GM19239 (cell line): ENCODE data around the gene SLC24A3.

Experiments
- DNase-seq: peaks from one replicate; pipeline ENCODE4 v3.0.0; 2011; ENCODE audit warnings: low spot score; ENCODE audit not compliant: insufficient read length
- FAIRE-seq: peaks from 2 replicates; lab custom pipeline; 2011; peaks lifted over from hg19 to GRCh38; lab: Jason Lieb, UNC

The SLC24A3 gene

DNA sequence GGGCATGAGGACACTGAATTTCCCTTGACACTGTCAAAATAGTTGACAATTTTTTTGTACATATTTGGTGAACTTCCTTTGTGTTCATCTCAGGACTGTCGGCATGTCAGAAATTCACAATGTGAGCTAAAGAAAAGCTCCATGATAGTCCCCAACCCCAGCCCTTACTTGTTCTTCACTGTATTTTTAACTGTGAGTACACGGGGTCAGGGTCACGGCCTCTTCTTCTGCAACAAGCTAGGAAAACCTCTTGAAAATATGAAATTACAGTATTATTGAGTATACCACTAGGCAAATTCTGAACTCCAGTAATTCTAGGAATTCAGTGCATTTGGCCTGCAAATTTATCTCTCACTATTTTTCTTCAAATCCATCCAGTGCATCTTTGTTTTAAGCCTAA, 199.4 kb downstream of the SLC24A3 start:
- FAIRE-seq (no peak), DNase-seq (no peak)

DNA sequence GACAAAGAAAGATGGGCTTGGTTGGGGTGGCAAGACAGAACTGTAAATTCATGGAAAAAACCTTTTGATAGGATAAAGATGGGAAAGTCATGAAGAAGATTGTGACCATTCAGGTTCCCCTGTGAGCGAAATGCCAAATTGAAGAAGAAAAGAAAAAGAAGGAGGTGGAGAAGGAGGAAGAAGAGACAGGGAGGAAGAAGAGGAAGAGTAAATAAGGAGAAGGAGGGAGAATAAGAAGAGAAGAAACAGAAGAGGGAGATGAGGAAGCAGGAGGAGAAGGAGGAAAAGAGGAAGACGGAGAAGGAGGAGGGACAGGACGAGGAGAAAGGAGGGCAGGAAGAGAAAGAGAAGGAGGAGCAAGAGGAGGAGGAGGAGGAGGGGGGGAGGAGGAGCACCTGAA, 199.8 kb downstream of the SLC24A3 start:
- FAIRE-seq (no peak), DNase-seq (no peak)

DNA sequence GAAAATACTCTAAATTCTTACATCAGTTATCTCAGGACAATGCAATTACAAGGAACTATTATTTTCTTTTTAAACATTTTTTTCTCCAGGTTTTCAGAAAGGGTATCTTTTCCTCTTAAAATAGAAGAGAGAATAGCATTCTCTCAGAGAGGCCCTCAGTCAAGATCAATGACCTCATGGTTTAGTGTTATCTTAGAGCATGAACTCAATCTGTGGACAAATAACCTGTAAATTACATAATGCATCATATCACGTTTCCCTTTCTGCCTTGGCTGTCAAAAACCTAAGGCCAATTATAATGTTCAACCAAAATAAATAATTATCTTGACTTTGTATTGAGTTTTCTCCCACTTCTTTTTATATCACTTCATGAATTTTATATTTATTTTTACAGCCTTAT, 202.2 kb downstream of the SLC24A3 start:
- FAIRE-seq (no peak), DNase-seq (no peak)

DNA sequence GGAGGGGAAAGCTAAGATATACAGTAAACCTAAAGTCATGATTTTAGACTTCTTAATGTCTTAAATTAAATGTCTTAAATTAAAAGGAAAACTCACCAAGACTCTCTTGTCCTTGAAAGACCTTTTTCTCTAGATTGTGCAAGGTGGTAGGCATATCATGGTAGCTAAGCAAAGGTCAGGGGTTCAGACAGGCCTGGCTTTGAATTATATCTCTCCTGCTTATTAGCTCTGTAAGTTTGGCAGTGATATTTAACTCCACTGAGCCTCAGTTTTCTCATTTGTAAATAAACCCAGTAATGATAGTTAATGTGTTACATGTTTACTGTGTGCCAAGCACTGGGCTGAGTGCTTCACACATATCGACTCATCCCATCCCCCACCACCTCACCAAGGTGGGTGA, 203.3 kb downstream of the SLC24A3 start:
- no peak for FAIRE-seq
- DNase-seq: no peak

DNA sequence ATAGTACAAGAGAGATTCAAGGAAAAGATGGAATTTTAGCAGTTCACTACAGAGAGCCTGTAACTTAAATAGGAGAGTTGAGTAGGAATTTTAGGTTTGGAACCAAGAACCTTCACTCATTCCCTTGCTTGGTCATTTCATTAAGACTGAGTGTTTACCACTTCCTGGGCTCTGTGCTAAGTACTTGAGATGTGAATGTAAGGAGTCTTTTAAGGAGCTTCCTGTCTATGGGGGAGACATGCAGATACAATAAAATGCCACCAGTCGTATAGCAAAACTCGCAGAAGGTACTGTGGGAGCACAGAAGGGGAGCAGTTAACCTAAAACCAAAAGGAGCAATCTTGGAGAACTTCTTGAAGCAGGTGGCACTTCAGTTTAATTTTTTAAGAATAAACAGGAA, 204.2 kb downstream of the SLC24A3 start:
- FAIRE-seq (no peak), DNase-seq (no peak)

DNA sequence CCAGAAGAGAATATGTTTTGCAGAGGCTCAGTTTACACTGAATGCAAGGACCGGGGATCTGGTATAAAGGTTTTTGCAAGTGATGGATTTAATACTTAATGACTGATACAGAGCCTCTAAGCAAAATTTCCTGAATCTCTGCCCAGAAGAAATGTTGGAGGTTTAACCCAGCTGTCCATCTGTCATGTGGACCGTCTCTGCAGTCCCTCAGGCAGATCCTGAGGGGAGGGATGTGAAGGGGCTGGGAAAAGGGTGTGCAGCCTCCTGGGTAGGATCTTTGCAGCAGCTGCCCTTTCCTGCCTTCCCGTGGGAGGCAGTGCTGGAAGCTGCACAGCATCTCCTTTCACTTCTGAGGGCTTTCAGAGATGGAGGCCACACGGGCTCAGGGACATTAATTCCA, 207.0 kb downstream of the SLC24A3 start:
- FAIRE-seq: no peak
- no peak for DNase-seq

DNA sequence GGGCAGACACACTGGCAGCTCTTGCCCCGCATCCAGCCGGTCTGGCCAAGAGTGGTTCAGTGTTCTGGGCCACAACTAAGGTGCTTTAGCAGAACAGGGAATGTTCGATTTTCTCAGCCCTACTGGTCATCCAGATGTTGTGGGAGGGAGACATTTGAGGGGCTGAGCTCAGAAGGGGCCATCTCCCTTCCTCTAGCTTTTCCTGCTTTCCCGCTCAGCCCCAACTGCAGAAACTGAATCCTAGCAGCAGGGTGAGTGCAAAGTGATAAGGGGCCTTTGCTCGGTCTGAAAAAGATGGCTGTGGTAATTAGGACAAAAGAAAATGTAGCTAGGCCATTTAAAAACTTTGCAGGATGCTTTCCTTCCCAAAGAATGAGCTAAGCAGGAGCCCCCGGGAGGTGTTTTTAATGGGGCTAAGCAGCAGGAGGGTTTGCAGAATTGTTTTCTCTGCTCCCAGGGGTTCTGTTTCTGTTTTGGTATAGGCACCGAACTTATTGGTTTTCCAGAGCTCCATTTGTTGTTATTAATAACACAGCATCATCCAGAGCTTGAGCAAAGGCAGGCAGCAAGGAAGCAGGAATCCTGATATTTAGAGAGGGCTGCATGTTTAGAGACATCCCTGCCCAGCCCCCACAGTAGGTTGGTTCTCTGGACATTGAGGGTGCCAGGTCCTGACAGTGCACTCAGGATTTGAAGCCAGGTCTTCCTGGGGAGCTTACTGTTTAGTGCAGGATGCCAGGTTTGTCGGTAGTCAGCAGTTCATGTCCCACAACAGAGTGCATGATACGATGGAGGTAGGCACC, 210.9 kb downstream of the SLC24A3 start:
- DNase-seq: no peak
- FAIRE-seq: no peak

DNA sequence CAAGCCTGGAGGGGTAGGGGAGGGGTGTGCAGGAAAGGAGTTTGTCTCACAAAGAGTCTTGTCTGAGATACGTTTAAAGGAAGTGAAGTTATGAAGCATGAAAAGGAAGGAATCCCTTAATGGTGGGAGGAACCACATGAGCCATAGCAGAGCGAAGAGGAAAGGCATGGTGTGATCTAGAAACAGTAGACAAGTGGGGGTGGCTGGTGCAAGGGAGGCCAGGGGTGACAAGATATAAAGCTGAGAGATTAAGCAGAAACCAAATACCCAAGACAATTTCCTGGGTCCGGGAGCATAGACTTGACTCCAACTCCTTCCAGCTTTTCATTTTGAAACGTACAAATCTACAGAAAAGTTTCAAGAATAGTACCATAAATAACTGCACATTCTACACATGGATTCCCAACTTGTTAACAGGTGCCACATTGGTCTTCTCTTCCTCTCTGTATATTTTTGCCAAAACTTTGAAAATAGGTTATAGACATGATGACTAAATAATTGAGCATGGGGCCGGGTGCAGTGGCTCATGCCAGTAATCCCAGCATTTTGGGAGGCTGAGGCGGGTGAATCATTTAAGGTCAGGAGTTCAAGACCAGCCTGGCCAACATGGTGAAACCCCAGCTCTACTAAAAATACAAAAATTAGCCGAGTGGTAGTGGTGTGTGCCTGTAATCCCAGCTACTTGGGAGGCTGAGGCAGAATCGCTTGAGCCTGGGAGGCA, 211.6 kb downstream of the SLC24A3 start:
- no peak for FAIRE-seq
- no peak for DNase-seq

DNA sequence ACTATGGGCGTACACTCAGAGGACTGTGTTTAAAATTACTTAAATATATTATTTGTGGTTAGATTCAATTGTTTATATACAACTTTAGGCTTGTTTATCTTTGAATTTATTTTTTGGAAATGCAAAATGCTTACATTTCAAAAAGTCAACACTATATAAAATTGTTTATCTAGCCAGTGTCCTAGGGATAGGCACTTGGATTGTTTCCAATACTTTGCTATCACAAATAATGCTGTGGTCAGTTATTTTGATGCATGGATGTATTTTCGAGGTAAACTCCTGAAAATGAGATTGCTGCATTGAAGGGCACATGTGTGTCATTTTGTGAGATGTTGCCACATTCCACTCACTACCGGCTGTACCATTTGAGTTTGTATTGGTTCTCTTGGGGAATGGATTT, 213.9 kb downstream of the SLC24A3 start:
- no peak for DNase-seq

DNA sequence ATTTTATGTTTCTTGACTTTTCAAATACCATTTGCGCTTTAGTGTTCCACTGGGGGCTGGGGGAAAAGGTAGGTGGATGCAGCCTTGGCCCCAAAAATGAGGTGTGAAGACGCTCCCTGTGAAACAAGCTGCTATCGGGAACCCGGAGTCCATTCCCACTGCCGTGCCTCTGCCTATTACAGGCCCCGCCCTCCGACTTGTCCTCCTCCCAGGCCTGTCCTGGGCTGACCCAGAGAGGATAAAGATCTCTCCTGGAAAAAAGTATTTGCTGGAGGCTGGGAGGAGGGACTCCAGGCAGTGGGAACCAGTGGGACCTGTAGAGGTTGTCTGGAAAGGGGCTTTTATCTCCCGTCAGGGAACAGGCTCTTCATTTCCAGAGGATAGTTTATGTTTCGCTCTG, 215.0 kb downstream of the SLC24A3 start:
- no peak for FAIRE-seq
- no peak for DNase-seq

More for the DNA sequence above, 213.9 kb downstream of the SLC24A3 start:
- FAIRE-seq: no peak

DNA sequence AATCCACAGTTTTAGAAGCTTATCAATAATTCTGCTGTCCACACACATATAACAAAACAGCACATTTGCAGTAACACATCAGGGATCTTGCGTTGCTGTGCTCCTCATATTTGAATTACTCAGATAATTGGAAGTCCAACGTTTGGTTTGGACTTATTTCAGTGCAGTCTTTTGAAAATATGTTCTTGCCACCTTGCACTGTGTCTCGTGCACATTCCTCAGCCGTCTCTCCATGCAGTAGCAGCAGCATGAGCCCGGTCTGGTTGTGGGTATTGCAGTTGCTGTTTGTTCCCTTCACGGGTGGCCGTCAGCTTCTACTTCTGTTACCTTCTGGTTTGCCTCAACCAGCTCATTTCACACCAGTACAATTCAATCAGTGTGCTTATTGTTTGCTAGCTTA, 215.5 kb downstream of the SLC24A3 start:
- FAIRE-seq (no peak), DNase-seq (no peak)

DNA sequence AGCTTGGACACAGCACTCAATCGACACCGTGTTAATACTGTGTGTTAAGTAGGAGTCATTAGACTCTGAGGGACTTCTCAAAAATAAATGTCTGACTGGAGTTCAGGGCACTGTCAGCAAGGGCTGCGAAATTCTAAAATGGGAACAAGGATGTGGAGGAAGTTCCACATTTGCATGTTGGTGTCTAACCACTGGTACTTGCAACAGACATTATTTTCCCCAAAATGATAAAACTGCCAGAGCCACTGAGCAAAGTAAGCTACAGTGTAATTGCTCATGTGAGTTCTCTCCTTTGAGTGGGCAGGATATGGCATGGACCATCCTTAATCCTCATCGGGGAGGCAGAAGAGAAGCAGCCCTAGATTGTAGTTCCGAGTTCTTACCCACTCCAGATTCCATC, 215.9 kb downstream of the SLC24A3 start:
- FAIRE-seq (no peak), DNase-seq (no peak)

DNA sequence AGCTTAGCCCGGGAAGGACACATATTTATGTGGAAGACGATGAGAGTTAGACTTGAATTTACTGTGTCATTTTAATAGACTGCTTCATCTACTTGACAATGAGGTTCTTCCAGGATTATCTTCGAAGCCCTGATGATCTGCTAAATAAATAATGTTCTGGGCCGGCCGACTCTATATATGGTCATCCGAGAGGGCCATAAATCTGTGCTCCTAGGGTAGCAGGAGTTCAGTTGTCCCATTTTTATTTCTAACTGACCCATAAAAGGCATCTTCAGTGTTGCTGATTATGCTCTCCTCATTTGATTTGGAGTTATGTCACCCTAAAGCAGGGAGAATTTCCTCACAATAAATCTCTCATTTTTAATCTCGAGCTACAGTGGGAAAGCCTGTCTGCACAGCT, 217.1 kb downstream of the SLC24A3 start:
- DNase-seq (no peak), FAIRE-seq (no peak)

DNA sequence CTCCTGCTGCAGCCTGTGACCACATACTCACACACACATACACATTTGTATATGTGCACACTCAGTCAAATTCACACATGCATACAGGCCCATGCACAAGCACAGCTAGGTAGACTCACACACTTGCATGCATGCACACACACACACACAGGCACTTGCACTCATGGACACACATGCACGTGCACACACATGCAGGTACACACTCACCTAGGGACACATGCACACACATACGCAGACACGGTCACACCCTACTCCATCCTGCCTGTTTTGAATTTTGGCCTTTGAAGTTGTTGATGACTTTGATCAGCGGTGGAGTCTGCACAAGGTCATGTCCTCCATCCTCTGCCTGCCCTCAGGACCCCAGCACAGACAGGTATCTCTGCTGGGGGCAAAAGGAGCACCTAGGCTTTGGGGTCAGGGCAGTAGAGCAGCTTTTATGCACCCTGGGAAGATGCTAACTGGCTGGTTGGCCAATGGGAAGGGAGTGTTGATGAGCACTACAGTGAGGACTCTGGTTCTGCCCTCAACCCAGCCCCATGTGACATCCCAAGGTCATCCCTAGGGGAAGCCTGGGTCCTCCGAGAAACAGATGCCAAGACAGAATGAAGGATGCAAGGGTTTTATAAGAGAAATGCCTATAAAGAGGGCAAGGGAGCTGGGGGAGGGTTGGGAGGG, 218.3 kb downstream of the SLC24A3 start:
- FAIRE-seq (no peak), DNase-seq (no peak)

DNA sequence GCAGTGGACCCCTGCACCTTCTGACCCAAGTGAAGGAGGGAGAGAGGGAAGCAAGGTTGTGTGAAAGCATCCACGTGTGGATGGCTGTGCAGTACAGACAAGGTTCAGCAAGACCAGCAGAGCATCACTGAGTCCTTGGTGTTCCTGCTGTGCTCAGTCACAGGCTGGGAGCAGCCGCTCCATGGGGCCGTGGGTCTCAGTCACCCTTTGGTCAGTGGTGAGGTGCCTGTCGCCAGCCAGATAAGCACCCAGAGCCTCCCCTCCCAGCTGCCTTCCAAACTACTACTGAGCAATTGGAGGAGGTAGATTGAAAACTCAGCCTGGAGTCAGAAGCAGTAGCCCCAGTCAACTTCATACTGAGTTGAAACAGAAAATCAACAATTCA, 218.9 kb downstream of the SLC24A3 start:
- no peak for FAIRE-seq

DNA sequence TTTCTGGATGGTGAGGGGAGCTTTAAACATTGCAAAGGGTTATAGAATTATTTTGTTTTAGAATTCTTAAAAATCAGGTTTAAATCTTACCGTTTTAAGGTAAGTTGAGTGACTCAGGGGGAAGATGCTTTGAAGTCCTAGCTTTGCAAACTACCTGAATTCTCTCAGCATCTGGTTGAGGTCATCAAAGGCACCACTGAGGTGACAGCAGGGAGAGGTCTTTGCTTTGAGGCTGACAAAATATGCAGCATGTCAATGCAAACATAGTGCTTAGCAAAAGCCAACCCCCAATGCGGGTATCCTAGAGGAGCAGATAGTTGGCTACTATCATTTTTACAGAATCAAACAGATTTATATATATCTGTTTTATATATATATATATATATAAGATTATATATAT, 219.5 kb downstream of the SLC24A3 start:
- DNase-seq (no peak), FAIRE-seq (no peak)

More for the DNA sequence above, 218.9 kb downstream of the SLC24A3 start:
- no peak for DNase-seq

DNA sequence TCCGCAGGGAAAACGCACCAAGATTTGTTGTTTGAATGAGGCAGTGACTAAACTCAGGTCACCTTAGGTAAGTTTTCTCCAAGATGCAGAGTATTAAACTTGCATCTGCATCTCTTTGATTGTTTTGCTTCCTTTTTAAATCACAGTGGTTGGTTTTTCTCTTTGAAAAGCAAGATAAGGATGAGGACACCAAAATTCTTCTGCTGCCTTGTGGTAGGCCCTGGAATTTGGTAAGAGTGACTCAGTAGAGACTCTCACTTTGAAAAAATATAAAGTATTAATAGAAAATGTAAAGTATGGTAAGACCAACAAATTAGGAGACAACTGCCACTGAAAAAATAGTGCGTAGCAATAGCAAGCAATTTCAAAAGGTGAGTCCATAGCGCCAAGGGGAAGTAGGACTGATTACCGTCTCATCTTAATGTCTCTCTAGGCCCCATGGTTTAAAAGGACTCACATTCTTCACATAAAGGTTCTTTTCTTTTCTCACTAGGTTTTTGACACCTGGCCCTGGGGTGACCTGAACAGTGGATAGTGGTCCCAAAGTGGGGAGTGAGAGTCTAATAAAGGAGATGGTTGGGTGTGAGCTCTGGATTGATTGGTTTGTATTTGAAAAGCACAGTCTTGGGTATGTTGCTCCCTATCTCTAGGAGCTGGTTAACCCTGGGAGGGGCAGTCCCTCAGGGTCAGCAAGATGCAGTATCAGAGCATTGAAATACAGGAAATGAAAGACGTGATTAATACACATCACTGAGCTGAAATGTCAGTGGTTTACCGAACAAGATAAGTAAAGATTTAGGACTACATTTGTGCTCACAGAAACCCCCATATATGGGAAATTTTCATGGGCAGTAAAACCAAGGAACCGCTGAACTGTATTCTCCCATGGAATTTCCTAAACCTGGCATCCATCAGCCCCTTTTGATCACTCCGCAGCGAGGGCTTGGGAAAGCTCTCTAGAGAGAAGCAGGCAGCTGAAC, 221.2 kb downstream of the SLC24A3 start:
- FAIRE-seq (no peak), DNase-seq (no peak)

DNA sequence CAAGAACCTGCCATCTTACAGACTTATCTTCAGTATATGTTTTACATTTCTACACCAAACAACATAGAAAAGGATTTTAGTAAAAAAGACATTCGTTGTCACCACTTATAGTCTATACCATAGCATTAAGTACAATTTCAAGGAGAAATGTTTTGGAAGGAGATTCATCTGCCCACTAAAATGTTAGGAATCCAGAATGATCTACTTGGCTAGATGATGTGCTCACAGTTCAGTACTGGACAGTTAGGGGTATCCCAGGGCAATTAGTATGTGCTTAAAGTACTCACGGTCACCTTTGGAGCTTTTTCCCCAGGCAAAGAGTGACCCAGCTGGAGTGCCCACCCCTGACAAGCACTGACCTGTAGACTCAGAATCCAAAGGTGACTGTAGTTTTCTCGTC, 222.9 kb downstream of the SLC24A3 start:
- DNase-seq (no peak), FAIRE-seq (no peak)

DNA sequence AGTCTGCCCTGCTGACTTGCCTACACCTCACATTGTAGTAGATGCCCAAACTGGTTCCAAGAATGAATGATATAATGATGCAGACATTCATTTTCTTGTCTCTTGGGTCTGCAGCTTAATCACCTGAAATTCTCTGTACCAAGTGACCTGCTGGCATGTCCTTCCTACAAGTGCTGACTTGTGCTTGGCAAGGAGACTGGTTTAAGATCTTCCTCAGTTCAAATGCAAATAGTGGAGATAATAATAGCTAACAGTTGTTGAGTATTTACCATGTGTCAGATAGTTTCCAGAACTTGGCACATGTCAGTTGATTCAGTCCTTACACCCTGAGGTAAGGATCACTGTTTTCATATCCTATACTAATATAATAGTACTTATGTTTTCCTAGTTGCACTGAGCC, 223.4 kb downstream of the SLC24A3 start:
- DNase-seq: no peak

DNA sequence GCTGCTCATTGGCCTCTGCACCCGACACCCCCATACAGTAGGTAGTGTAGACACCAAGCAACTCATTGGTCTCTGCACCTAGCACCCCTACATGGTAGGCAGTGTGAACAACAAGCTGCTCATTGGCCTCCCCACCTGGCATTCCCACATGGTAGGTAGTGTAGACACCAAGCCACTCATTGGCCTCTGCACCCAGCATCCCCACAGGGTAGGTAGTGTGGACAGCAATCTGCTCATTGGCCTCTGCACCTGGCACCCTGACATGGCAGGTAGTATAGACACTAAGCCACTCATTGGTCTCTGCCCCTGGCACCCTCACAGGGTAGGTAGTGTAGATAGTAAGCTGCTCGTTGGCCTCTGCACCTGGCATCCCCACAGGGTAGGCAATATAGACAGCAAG, 226.0 kb downstream of the SLC24A3 start:
- FAIRE-seq: no peak

More for the DNA sequence above, 223.4 kb downstream of the SLC24A3 start:
- FAIRE-seq: no peak

More for the DNA sequence above, 226.0 kb downstream of the SLC24A3 start:
- no peak for DNase-seq
